Gastroesophageal sphincter (tissue), 3 donors: ENCODE results near the gene ISYNA1.

Source experiments
- CTCF ChIP-seq, 4 experiments: fragments of 200-600 bp in 2 of 4; fragments of 450-650 bp in 2 of 4; sonication (generic) in 1 of 4; IDR thresholded peaks; one replicate each; pipeline ENCODE4 v1.5.1; 2017 to 2019; ENCODE audit warnings: antibody characterized with exemption in 4 of 4, mild to moderate bottlenecking in 2 of 4, moderate library complexity in 2 of 4
- EP300 ChIP-seq: sonication (generic); formaldehyde crosslinking; IDR thresholded peaks from one replicate; pipeline ENCODE4 v1.6.1; 2017; ENCODE audit warnings: antibody characterized with exemption, mild to moderate bottlenecking
- POLR2A ChIP-seq, 2 donors: fragments of 450-650 bp; IDR thresholded peaks; one replicate each; pipeline ENCODE4 v1.6.1; 2017; ENCODE audit warnings: antibody characterized with exemption in 2 of 2, mild to moderate bottlenecking in 2 of 2, moderate library complexity in 1 of 2

DNA sequence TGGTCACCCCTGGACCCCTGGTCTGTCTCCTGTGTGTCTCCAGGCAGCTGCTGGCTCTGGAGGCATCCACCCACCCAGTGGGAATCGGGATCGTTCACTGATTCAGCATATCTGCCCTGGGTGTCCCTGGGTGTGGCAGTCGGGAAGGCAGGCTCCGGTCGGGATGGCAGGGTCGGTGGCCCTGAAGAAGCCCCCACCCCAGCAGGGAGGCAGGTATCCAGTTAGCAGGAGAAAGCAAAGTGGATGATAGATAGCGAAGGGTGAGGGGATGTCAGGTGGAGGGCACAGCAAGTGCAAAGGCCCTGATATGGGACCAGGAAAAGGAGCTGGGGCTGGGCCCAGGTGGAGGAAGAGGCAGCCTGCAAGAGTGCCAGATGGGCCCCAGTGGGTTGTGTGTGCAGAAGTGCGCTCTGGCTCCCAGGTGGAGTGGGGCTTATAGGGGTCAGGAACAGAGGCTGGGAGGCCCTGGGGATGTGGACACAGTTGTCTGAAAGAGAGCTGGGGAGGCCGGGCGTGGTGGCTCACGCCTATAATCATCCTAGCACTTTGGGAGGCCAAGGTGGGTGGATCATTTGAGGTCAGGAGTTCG is 16.5 kb downstream of the ISYNA1 start:
- TF ChIP-seq CTCF (IDR thresholded peaks at IDR 0.05) (no peak), POLR2A (IDR thresholded peaks at IDR 0.05) (no peak), EP300 (no peak)
